Liver (tissue), 9 donors: ENCODE data around the gene RRP1. TPM values are rescaled to one million over a fixed set of nuclear protein-coding genes. Genes with fewer than 3 reads are reported as not detected.

Source experiments
- DNase-seq: peaks from one replicate; pipeline ENCODE4 v3.0.0-alpha.2; 2017; ENCODE audit warnings: low spot score
- H3K27ac ChIP-seq, 2 donors: one replicate each; pipeline ENCODE4 v1.7.0; 2013; ENCODE audit warnings: inconsistent platforms in 2 of 2, low read length in 2 of 2, control low read depth in 1 of 2, low read depth in 1 of 2, mild to moderate bottlenecking in 1 of 2
- H3K27me3 ChIP-seq, 4 donors: one replicate each; pipeline versions ENCODE4 v1.6.1 to v1.7.0; 2013; ENCODE audit warnings: low read length in 3 of 4, inconsistent platforms in 1 of 4, mild to moderate bottlenecking in 1 of 4, moderate library complexity in 1 of 4; ENCODE audit not compliant: control insufficient read depth in 4 of 4, insufficient read depth in 4 of 4
- H3K36me3 ChIP-seq, 4 donors: one replicate each; pipeline versions ENCODE4 v1.6.1 to v1.7.0; 2013; ENCODE audit warnings: low read length in 3 of 4, mild to moderate bottlenecking in 3 of 4, low read depth in 1 of 4, moderate library complexity in 1 of 4; ENCODE audit not compliant: control insufficient read depth in 4 of 4, insufficient read depth in 3 of 4
- H3K4me1 ChIP-seq, 4 donors: one replicate each; pipeline versions ENCODE4 v1.6.1 to v1.7.0; 2013; ENCODE audit warnings: low read length in 3 of 4, mild to moderate bottlenecking in 3 of 4, moderate library complexity in 1 of 4; ENCODE audit not compliant: control insufficient read depth in 4 of 4, insufficient read depth in 4 of 4
- H3K4me3 ChIP-seq, 3 donors: one replicate each; pipeline versions ENCODE4 v1.6.1 to v1.7.0; 2013; ENCODE audit warnings: low read length in 3 of 3, control low read depth in 1 of 3, low read depth in 1 of 3, mild to moderate bottlenecking in 1 of 3
- H3K9ac ChIP-seq, 2 donors: one replicate each; pipeline ENCODE4 v1.7.0; 2013; ENCODE audit warnings: low read length in 2 of 2, mild to moderate bottlenecking in 2 of 2, moderate library complexity in 2 of 2, control low read depth in 1 of 2, low read depth in 1 of 2
- H3K9me3 ChIP-seq, 4 donors: one replicate each; pipeline versions ENCODE4 v1.6.1 to v1.7.0; 2013; ENCODE audit warnings: low read length in 3 of 4; ENCODE audit not compliant: control insufficient read depth in 4 of 4
- ATF3 ChIP-seq: IDR thresholded peaks from 2 replicates; pipeline ENCODE4 v1.6.1; 2016; ENCODE audit warnings: antibody characterized with exemption
- CTCF ChIP-seq: fragments of 150-350 bp; IDR thresholded peaks from 2 replicates; pipeline ENCODE4 v1.5.1; 2017; ENCODE audit warnings: improper control_type of control experiment, low read depth, low read length; ENCODE audit not compliant: missing input control
- EGR1 ChIP-seq, 2 donors: IDR thresholded peaks; 2 replicates each; pipeline ENCODE4 v1.6.1; 2016 to 2018; ENCODE audit warnings: antibody characterized with exemption in 2 of 2, low read depth in 2 of 2
- FOXA2 ChIP-seq: IDR thresholded peaks from 2 replicates; pipeline ENCODE4 v1.6.1; 2016; ENCODE audit warnings: antibody characterized with exemption
- GABPA ChIP-seq, 2 donors: IDR thresholded peaks in 1 of 2; conservative IDR thresholded peaks in 1 of 2; 2 replicates each; pipeline ENCODE4 v1.6.1; 2016; ENCODE audit warnings: antibody characterized with exemption in 2 of 2, mild to moderate bottlenecking in 1 of 2, moderate library complexity in 1 of 2
- HNF4A ChIP-seq, 2 donors: conservative IDR thresholded peaks; 2 replicates each; pipeline ENCODE4 v1.6.1; 2016; ENCODE audit warnings: antibody characterized with exemption in 2 of 2, mild to moderate bottlenecking in 2 of 2
- HNF4G ChIP-seq: IDR thresholded peaks from 2 replicates; pipeline ENCODE4 v1.6.1; 2016; ENCODE audit warnings: antibody characterized with exemption
- JUND ChIP-seq, 2 donors: IDR thresholded peaks; 2 replicates each; pipeline ENCODE4 v1.6.1; 2016; ENCODE audit warnings: antibody characterized with exemption in 2 of 2
- MAX ChIP-seq: IDR thresholded peaks from 2 replicates; pipeline ENCODE4 v1.6.1; 2016; ENCODE audit warnings: antibody characterized with exemption
- NR2F2 ChIP-seq: IDR thresholded peaks from 2 replicates; pipeline ENCODE4 v1.6.1; 2016; ENCODE audit warnings: antibody characterized with exemption
- RAD21 ChIP-seq, 2 donors: IDR thresholded peaks; 2 replicates each; pipeline ENCODE4 v1.6.1; 2016; ENCODE audit warnings: antibody characterized with exemption in 2 of 2, mild to moderate bottlenecking in 2 of 2
- RXRA ChIP-seq, 2 donors: IDR thresholded peaks; 2 replicates each; pipeline ENCODE4 v1.6.1; 2017 to 2018; ENCODE audit warnings: antibody characterized with exemption in 2 of 2, mild to moderate bottlenecking in 1 of 2
- SP1 ChIP-seq: IDR thresholded peaks from 2 replicates; pipeline ENCODE4 v1.6.1; 2018; ENCODE audit warnings: antibody characterized with exemption, mild to moderate bottlenecking
- TAF1 ChIP-seq: conservative IDR thresholded peaks from 2 replicates; pipeline ENCODE4 v1.6.1; 2016; ENCODE audit warnings: antibody characterized with exemption, mild to moderate bottlenecking
- YY1 ChIP-seq: IDR thresholded peaks from 2 replicates; pipeline ENCODE4 v1.6.1; 2016; ENCODE audit warnings: antibody characterized with exemption, mild to moderate bottlenecking
- WGBS: extraction: QIAGEN DNeasy Blood & Tissue Kit; methylation state at CpG from one replicate; pipeline ENCODE4 v1.1.7; 2013; 5-methylcytosine and 5-hydroxymethylcytosine counted together
- polyA plus RNA-seq, 2 donors: library from polyadenylated mRNA; stranded (reverse) in 1 of 2; unstranded in 1 of 2; fragments of 200-250 nt in 1 of 2; fragments of >200 nt in 1 of 2; fragmentation: Nextera tagmentation in 1 of 2; extraction: Ambion mirVana in 1 of 2; gene quantifications; one replicate each; pipeline versions ENCODE4 v1.2.1 to v1.2.3, GENCODE V29; 2013 to 2015
- total RNA-seq, 2 donors: library from RNA; depleted of rRNA; stranded (reverse); fragments of >200 nt; gene quantifications; one replicate each; pipeline ENCODE4 v1.2.3, GENCODE V29; 2014
- TF ChIP-seq, protein P1 (sequence below): IDR thresholded peaks from 2 replicates; pipeline ENCODE4 v1.6.1; 2016; ENCODE audit warnings: antibody characterized with exemption, mild to moderate bottlenecking
- TF ChIP-seq, protein P2 (sequence below): IDR thresholded peaks from 2 replicates; pipeline ENCODE4 v1.6.1; 2016; ENCODE audit warnings: antibody characterized with exemption
- donor health status: healthy.
- donor health status: healthy.
- donor health status: healthy.
- donor health status: healthy.
- donor health status: healthy.

Gene RRP1
- total and polyA plus RNA-seq, 4 donors = 5.4 to 15.0 (median 7.7) TPM

GRCh38 chr21:43769325-43769958, 19.9 kb upstream of the RRP1 start:
- no peaks in the 10 kb centered on the region for H3K27me3 ChIP-seq
- peaks cover 0 to 13% (median 9%) of the 10 kb centered on the region in 4 donors for H3K36me3 ChIP-seq
- no peak for TF ChIP-seq RXRA (IDR thresholded peaks at IDR 0.05)
- no peak for TF ChIP-seq HNF4A (conservative IDR thresholded peaks at IDR 0.05)
- no peak for TF ChIP-seq MAX
- no peak for TF ChIP-seq GABPA (IDR thresholded peaks at IDR 0.05 in 1 of 2, conservative IDR thresholded peaks at IDR 0.05 in 1 of 2)
- TF ChIP-seq FOXA2 = no peak
- no peak for TF ChIP-seq ATF3
- TF ChIP-seq SP1 = no peak
- TF ChIP-seq TAF1 = no peak
- TF ChIP-seq JUND (IDR thresholded peaks at IDR 0.05) = no peak
- no peak for TF ChIP-seq NR2F2
- TF ChIP-seq, protein P1, sequence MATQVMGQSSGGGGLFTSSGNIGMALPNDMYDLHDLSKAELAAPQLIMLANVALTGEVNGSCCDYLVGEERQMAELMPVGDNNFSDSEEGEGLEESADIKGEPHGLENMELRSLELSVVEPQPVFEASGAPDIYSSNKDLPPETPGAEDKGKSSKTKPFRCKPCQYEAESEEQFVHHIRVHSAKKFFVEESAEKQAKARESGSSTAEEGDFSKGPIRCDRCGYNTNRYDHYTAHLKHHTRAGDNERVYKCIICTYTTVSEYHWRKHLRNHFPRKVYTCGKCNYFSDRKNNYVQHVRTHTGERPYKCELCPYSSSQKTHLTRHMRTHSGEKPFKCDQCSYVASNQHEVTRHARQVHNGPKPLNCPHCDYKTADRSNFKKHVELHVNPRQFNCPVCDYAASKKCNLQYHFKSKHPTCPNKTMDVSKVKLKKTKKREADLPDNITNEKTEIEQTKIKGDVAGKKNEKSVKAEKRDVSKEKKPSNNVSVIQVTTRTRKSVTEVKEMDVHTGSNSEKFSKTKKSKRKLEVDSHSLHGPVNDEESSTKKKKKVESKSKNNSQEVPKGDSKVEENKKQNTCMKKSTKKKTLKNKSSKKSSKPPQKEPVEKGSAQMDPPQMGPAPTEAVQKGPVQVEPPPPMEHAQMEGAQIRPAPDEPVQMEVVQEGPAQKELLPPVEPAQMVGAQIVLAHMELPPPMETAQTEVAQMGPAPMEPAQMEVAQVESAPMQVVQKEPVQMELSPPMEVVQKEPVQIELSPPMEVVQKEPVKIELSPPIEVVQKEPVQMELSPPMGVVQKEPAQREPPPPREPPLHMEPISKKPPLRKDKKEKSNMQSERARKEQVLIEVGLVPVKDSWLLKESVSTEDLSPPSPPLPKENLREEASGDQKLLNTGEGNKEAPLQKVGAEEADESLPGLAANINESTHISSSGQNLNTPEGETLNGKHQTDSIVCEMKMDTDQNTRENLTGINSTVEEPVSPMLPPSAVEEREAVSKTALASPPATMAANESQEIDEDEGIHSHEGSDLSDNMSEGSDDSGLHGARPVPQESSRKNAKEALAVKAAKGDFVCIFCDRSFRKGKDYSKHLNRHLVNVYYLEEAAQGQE = no peak
- TF ChIP-seq EGR1 (IDR thresholded peaks at IDR 0.05; ENCODE audit: low read depth in 2 of 2) = no peak
- no peak for TF ChIP-seq YY1
- TF ChIP-seq HNF4G = no peak
- H3K27ac ChIP-seq = no peak overlapping the region
- H3K9me3 ChIP-seq = no peaks in the 10 kb centered on the region
- 94% methylated on average over 11 of the region's 11 CpGs for WGBS
- H3K4me1 ChIP-seq = peaks cover 0 to 4% (median 2%) of the 10 kb centered on the region in 4 donors
- no peak overlapping the region for H3K4me3 ChIP-seq
- no peak for DNase-seq
- H3K9ac ChIP-seq = no peak overlapping the region

DNA sequence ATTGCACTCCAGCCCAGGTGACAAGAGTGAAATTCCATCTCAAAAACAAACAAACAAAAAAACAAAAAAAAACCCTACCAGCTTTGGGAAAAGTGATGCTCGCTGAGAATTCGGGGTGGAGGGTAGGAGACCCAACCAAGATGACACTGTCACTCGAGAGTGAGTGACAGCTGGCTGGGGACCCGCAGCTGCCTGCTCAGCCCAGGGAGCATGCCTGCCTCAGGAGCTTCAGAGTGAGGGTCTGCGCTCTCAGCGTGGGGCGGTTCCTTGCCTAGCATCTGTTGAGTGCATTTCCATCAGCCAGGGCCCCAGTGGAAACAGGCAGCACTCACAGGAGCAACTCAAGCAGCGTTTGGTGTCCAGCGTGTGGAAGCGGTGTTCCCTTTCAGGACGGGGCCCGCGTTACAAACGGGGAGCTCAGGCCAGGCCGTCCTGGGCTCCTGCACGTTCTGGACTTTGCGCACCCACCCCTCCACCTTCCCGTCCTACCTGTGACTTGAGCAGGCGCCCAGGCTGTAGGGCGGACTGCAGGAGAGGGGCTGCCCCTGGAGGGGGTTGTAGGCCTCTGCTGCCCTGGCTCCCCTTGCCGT, 19.2 kb upstream of the RRP1 start:
- H3K4me3 ChIP-seq = no peak overlapping the region
- 91% methylated on average over 21 of the region's 21 CpGs for WGBS
- H3K27me3 ChIP-seq = no peaks in the 10 kb centered on the region
- peaks cover 4 to 10% (median 6%) of the 10 kb centered on the region in 4 donors for H3K4me1 ChIP-seq
- DNase-seq = no peak
- H3K36me3 ChIP-seq = peaks cover 0 to 13% (median 9%) of the 10 kb centered on the region in 4 donors
- H3K9me3 ChIP-seq = no peaks in the 10 kb centered on the region
- H3K27ac ChIP-seq = no peak overlapping the region
- no peak overlapping the region for H3K9ac ChIP-seq
- TF ChIP-seq EGR1 (IDR thresholded peaks at IDR 0.05; ENCODE audit: low read depth in 2 of 2) (no peak), GABPA (IDR thresholded peaks at IDR 0.05 in 1 of 2, conservative IDR thresholded peaks at IDR 0.05 in 1 of 2) (no peak), NR2F2 (no peak), TAF1 (no peak), YY1 (no peak), HNF4G (no peak), ATF3 (no peak), FOXA2 (no peak), CTCF (no peak), HNF4A (conservative IDR thresholded peaks at IDR 0.05) (no peak), JUND (IDR thresholded peaks at IDR 0.05) (no peak), MAX (no peak), SP1 (no peak), RAD21 (IDR thresholded peaks at IDR 0.05) (no peak), RXRA (IDR thresholded peaks at IDR 0.05) (no peak)
- TF ChIP-seq, protein P2, sequence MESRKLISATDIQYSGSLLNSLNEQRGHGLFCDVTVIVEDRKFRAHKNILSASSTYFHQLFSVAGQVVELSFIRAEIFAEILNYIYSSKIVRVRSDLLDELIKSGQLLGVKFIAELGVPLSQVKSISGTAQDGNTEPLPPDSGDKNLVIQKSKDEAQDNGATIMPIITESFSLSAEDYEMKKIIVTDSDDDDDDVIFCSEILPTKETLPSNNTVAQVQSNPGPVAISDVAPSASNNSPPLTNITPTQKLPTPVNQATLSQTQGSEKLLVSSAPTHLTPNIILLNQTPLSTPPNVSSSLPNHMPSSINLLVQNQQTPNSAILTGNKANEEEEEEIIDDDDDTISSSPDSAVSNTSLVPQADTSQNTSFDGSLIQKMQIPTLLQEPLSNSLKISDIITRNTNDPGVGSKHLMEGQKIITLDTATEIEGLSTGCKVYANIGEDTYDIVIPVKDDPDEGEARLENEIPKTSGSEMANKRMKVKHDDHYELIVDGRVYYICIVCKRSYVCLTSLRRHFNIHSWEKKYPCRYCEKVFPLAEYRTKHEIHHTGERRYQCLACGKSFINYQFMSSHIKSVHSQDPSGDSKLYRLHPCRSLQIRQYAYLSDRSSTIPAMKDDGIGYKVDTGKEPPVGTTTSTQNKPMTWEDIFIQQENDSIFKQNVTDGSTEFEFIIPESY = no peak
- TF ChIP-seq, protein P1 = no peak
